ENCODE data around the gene MINDY1. TPM values are rescaled to one million over a fixed set of nuclear protein-coding genes. Genes with fewer than 3 reads are reported as not detected.

The MINDY1 gene
- total RNA-seq, 1 experiment from 2014 or later, result 6.8 TPM

GRCh38 chr1:151011154-151011850 lies 4.6 kb upstream of the MINDY1 start:
- Histone ChIP-seq H3K79me1 (ENCODE audit: insufficient read depth, low read depth, low read length, poor library complexity, severe bottlenecking) (no peaks in the 10 kb centered on the region), H3K4ac (ENCODE audit: low read depth, low read length) (no peak overlapping the region), H3K27ac (ENCODE audit: insufficient read length, low read depth, low read length) (no peak overlapping the region), H3K23me2 (ENCODE audit: insufficient read length, low read depth, low read length, poor library complexity, severe bottlenecking) (peaks cover 12% of the 10 kb centered on the region), H3K4me1 (ENCODE audit: insufficient read depth, low read length) (peaks cover 5% of the 10 kb centered on the region; the same call in 1 of the 2 replicates), H3K9ac (ENCODE audit: extremely low read depth, insufficient read length, low read length) (no peak overlapping the region), H4K20me1 (ENCODE audit: control insufficient read depth, insufficient read depth, insufficient read length) (no peaks in the 10 kb centered on the region), H3K56ac (ENCODE audit: insufficient read length, low read depth, low read length) (no peak overlapping the region), H4K91ac (ENCODE audit: insufficient read length, low read depth, low read length) (no peak overlapping the region), H3K79me2 (ENCODE audit: insufficient read depth, low read length) (no peaks in the 10 kb centered on the region; the same call in 1 of the 2 replicates), H2BK20ac (ENCODE audit: low read depth, low read length, poor library complexity, severe bottlenecking) (no peak overlapping the region), H3K18ac (ENCODE audit: insufficient read length, low read depth, low read length) (no peak overlapping the region), H2AFZ (ENCODE audit: low read length) (no peak overlapping the region), H3T11ph (ENCODE audit: low read length) (no peak overlapping the region), H2AK5ac (ENCODE audit: insufficient read length, low read length) (no peak overlapping the region), H3K23ac (ENCODE audit: insufficient read length, low read depth, low read length) (no peak overlapping the region), H4K8ac (replicated peaks; ENCODE audit: insufficient read length, low read depth, low read length) (no peak overlapping the region), H3K4me2 (ENCODE audit: insufficient read depth, insufficient read length, low read length) (no peak overlapping the region), H2BK12ac (ENCODE audit: insufficient read length, low read depth, low read length) (no peak overlapping the region), H4K5ac (ENCODE audit: insufficient read length, low read depth, low read length) (no peak overlapping the region), H3K27me3 (ENCODE audit: insufficient read depth, low read length) (no peaks in the 10 kb centered on the region), H2BK120ac (ENCODE audit: low read depth, low read length, poor library complexity, severe bottlenecking) (no peak overlapping the region), H3K9me3 (ENCODE audit: control insufficient read depth, low read depth, low read length) (no peaks in the 10 kb centered on the region), H2BK15ac (ENCODE audit: low read depth, low read length) (no peak overlapping the region), H2BK5ac (ENCODE audit: insufficient read length, low read length) (no peak overlapping the region), H3K14ac (ENCODE audit: insufficient read depth, low read length) (no peak overlapping the region)
- Mint-ChIP-seq H3K27me3 (ENCODE audit: low read depth) (no peaks in the 10 kb centered on the region), H3K27ac (no peak overlapping the region; a peak in 3 of 7 replicates), H3K4me1 (peaks cover 24 to 27% of the 10 kb centered on the region in 2 experiments), H3K36me3 (ENCODE audit: insufficient read depth in 1 of 3, low read depth in 3 of 3) (no peaks in the 10 kb centered on the region), H3K9me3 (no peaks in the 10 kb centered on the region; a peak in 2 of 5 replicates), H3K4me3 (no peak overlapping the region)
- TF ChIP-seq CTCF (conservative IDR thresholded peaks at IDR 0.05), result no peak
- WGBS (ENCODE audit: extremely low coverage, insufficient read length, low lambda C conversion rate), result no CpG with 5 or more reads among the region's 4 CpGs
- no peak for DNase-seq
